Measurements from ENCODE around the gene SPATA25.
"Not testable (repeated sequence)": the region's sequence is repeated elsewhere in the genome, so short reads cannot be mapped to it uniquely, and the experiment has no call there.

The SPATA25 gene

GRCh38 chr20:45887346-45887715 is at the start of gene SPATA25:
TSS of gene SPATA25 (minus strand) at chr20:45887622. CDS start at chr20:45887590, 32 bp downstream.
- no peak for TF ChIP-seq JUND (IDR thresholded peaks at IDR 0.05; ENCODE audit: low read depth)
- no peak for DNase-seq (ENCODE audit: low read depth in 1 of 2, low spot score in 1 of 2)
- in situ Hi-C loops (cut with HindIII; ENCODE audit: low pct_unique_long_range_greater_than_20kb, low sequenced_read_pairs): no loop called here

GRCh38 chr20:45935416-45936046 is 48.1 kb upstream of the SPATA25 start:
- in situ Hi-C loops (cut with HindIII; ENCODE audit: low pct_unique_long_range_greater_than_20kb, low sequenced_read_pairs): no loop called here

GRCh38 chr20:45934586-45935415 is 47.4 kb upstream of the SPATA25 start, which contains the start of gene PCIF1:
TSS of gene PCIF1 (plus strand) at chr20:45934683. CDS start at chr20:45939000, 4,317 bp downstream.
- TF ChIP-seq JUND (IDR thresholded peaks at IDR 0.05; ENCODE audit: low read depth): no peak
- DNase-seq (ENCODE audit: low read depth in 1 of 2, low spot score in 1 of 2): peak; percentile 99
- in situ Hi-C loops (cut with HindIII; ENCODE audit: low pct_unique_long_range_greater_than_20kb, low sequenced_read_pairs): no loop called here

More at GRCh38 chr20:45935416-45936046, 48.1 kb upstream of the SPATA25 start:
- no peak for DNase-seq (ENCODE audit: low read depth in 1 of 2, low spot score in 1 of 2)
- no peak for TF ChIP-seq JUND (IDR thresholded peaks at IDR 0.05; ENCODE audit: low read depth)

GRCh38 chr20:45934046-45934585 is 46.7 kb upstream of the SPATA25 start:
- DNase-seq (ENCODE audit: low read depth in 1 of 2, low spot score in 1 of 2): peak in 1 of 2 experiments; percentile 64
- no peak for TF ChIP-seq JUND (IDR thresholded peaks at IDR 0.05; ENCODE audit: low read depth)
- in situ Hi-C loops (cut with HindIII; ENCODE audit: low pct_unique_long_range_greater_than_20kb, low sequenced_read_pairs): no loop called here

- in situ Hi-C loops (cut with HindIII; ENCODE audit: low pct_unique_long_range_greater_than_20kb, low sequenced_read_pairs): no loop called here
- TF ChIP-seq JUND (IDR thresholded peaks at IDR 0.05; ENCODE audit: low read depth): no peak
- DNase-seq (ENCODE audit: low read depth in 1 of 2, low spot score in 1 of 2): peak; percentile 93 to 94
These were observed 46.0 kb upstream of the SPATA25 start for GRCh38 chr20:45933266-45934045.

GRCh38 chr20:45931680-45932079 is 44.3 kb upstream of the SPATA25 start:
- in situ Hi-C loops (cut with HindIII; ENCODE audit: low pct_unique_long_range_greater_than_20kb, low sequenced_read_pairs); DNase-seq (ENCODE audit: low read depth in 1 of 2, low spot score in 1 of 2): not testable (repeated sequence)

- TF ChIP-seq JUND (IDR thresholded peaks at IDR 0.05; ENCODE audit: low read depth): no peak
- peak in 1 of 2 experiments; percentile 39 for DNase-seq (ENCODE audit: low read depth in 1 of 2, low spot score in 1 of 2)
- in situ Hi-C loops (cut with HindIII; ENCODE audit: low pct_unique_long_range_greater_than_20kb, low sequenced_read_pairs): no loop called here
These were observed 39.9 kb upstream of the SPATA25 start for GRCh38 chr20:45927071-45927878.

- in situ Hi-C loops (cut with HindIII; ENCODE audit: low pct_unique_long_range_greater_than_20kb, low sequenced_read_pairs): no loop called here
- DNase-seq (ENCODE audit: low read depth in 1 of 2, low spot score in 1 of 2): no peak
- TF ChIP-seq JUND (IDR thresholded peaks at IDR 0.05; ENCODE audit: low read depth): no peak
These were observed 39.3 kb upstream of the SPATA25 start for GRCh38 chr20:45926731-45927070.

GRCh38 chr20:45925821-45926506 is 38.5 kb upstream of the SPATA25 start:
- no peak for DNase-seq (ENCODE audit: low read depth in 1 of 2, low spot score in 1 of 2)
- no peak for TF ChIP-seq JUND (IDR thresholded peaks at IDR 0.05; ENCODE audit: low read depth)
- in situ Hi-C loops (cut with HindIII; ENCODE audit: low pct_unique_long_range_greater_than_20kb, low sequenced_read_pairs): no loop called here

- DNase-seq (ENCODE audit: low read depth in 1 of 2, low spot score in 1 of 2): no peak
- in situ Hi-C loops (cut with HindIII; ENCODE audit: low pct_unique_long_range_greater_than_20kb, low sequenced_read_pairs): no loop called here
- no peak for TF ChIP-seq JUND (IDR thresholded peaks at IDR 0.05; ENCODE audit: low read depth)
These were observed 37.2 kb upstream of the SPATA25 start for GRCh38 chr20:45924391-45925261.

All from T47D (cell line).